ENCODE data around the gene FHIT.
"Not testable (repeated sequence)": the region's sequence is repeated elsewhere in the genome, so short reads cannot be mapped to it uniquely, and the experiment has no call there.

The FHIT gene

DNA sequence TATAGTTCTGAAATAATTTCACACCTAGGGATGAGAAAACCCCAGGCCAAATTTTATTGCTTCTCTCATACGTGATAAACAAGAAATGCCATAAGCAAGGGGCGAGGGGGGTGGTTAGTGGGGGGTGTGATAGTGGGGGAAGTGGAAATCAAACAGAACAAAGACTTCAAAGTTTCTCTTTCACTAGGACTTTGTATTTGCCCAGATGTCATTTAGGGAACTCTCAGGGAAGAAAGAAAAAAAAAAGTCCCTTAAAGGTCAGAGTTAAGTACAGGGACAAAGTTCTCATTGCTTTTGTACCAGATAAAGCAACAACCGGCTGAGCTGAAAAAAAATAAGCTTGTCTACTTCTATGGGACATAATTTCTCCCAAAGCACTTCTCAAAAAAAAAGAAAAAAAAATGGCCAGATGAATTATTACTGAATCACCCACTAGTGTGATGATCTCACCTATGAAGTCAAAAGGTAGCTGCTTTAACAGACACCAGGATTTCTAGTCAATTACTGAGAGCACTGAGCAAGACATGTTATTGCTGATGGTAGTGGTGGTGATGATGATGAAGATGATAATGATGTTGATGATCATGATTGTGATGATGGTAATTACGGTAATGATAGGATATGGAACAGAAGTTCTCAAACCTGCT is 56.2 kb downstream of the FHIT start:
- Mint-ChIP-seq H3K36me3 (ENCODE audit: low read depth) (no peaks in the 10 kb centered on the region), H3K27me3 (ENCODE audit: low read depth) (no peaks in the 10 kb centered on the region), H3K27ac (peak overlapping the region in 1 of 3 experiments; percentile 52), H3K4me3 (no peak overlapping the region), H3K4me1 (peaks cover 1% of the 10 kb centered on the region), H3K9me3 (no peaks in the 10 kb centered on the region)
- no peak for TF ChIP-seq CTCF (IDR thresholded peaks at IDR 0.05; ENCODE audit: unreplicated experiment in 3 of 3)

DNA sequence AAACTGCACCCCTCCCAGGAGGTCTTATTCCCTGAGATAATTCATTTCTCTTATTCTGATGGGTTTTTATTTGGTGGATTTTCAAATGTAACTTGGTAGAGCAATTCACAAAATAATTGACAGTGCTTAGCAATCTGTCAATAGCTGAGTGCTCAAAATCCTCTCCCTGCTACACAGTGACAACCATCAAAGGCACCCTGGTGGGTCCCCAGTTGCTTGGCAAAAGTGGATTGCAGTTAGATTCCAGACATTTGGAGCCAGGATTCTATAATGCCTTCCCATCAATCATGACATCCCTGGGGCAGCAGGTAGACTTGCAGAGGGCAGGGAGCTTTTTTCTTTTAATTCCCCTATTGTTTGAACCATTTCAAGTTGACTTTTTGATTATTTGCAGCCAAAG is 59.0 kb downstream of the FHIT start:
- Mint-ChIP-seq H3K27ac (no peak overlapping the region), H3K36me3 (ENCODE audit: low read depth) (no peaks in the 10 kb centered on the region), H3K27me3 (ENCODE audit: low read depth) (no peaks in the 10 kb centered on the region), H3K4me3 (no peak overlapping the region), H3K4me1 (no peaks in the 10 kb centered on the region), H3K9me3 (peaks cover 7% of the 10 kb centered on the region)
- TF ChIP-seq CTCF (IDR thresholded peaks at IDR 0.05; ENCODE audit: unreplicated experiment in 3 of 3) = no peak

DNA sequence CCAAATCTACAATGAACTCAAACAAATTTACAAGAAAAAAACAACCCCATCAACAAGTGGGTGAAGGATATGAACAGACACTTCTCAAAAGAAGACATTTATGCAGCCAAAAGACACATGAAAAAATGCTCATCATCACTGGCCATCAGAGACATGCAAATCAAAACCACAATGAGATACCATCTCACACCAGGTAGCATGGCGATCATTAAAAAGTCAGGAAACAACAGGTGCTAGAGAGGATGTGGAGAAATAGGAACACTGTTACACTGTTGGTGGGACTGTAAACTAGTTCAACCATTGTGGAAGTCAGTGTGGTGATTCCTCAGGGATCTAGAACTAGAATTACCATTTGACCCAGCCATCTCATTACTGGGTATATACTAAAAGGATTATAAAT is 61.0 kb downstream of the FHIT start:
- not testable (repeated sequence) for H3K9me3 Mint-ChIP-seq; H3K27ac Mint-ChIP-seq; H3K4me3 Mint-ChIP-seq; H3K4me1 Mint-ChIP-seq; H3K36me3 Mint-ChIP-seq (ENCODE audit: low read depth); H3K27me3 Mint-ChIP-seq (ENCODE audit: low read depth)

DNA sequence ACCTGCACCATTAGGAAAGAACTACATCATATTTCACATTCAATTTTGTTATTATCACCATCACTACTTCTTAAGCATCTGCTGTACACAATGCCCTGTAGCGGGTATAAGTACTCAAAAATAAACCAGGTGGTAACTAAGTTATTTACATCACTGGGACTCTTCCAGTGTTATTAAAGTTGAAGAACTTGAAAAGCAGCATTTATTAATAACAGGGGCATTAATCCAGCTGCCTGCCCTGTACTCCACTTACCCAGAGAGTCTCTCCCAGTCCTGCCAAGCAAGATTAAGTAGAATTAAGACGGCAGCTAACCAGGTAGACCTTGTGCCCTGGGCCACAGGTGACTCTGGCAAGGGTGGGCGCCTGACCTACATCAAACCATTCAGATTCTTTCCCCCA is 65.2 kb downstream of the FHIT start:
- no peak overlapping the region for H3K27ac Mint-ChIP-seq
- no peaks in the 10 kb centered on the region for H3K36me3 Mint-ChIP-seq (ENCODE audit: low read depth)
- no peaks in the 10 kb centered on the region for H3K27me3 Mint-ChIP-seq (ENCODE audit: low read depth)
- H3K9me3 Mint-ChIP-seq = peaks cover 7% of the 10 kb centered on the region
- TF ChIP-seq CTCF (IDR thresholded peaks at IDR 0.05; ENCODE audit: unreplicated experiment in 3 of 3) = no peak
- H3K4me1 Mint-ChIP-seq = peaks cover 12% of the 10 kb centered on the region
- no peak overlapping the region for H3K4me3 Mint-ChIP-seq

DNA sequence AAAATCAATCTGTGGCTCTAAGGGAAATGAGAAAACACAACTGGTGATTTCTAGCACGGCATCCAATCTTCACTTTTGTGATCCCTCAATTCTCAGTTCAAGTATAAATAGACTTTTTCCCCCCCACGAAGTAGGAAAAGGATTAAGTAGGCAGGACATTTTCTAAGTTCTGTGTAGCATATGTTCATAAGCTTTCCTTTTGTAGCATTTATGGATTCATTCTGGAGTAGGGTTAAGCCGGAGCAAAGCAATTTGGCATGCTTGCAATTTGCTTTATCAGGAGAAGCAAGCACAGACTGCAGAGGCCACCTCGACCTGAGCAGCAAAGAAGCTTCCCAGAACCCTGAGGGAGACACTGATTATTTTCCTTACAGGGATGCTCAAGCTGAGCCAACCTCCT is 66.3 kb downstream of the FHIT start:
- Mint-ChIP-seq H3K4me1 (peaks cover 12% of the 10 kb centered on the region), H3K4me3 (no peak overlapping the region), H3K36me3 (ENCODE audit: low read depth) (no peaks in the 10 kb centered on the region), H3K27ac (peak overlapping the region in 2 of 3 experiments; percentile 18 to 56), H3K9me3 (peaks cover 7% of the 10 kb centered on the region), H3K27me3 (ENCODE audit: low read depth) (no peaks in the 10 kb centered on the region)
- TF ChIP-seq CTCF (IDR thresholded peaks at IDR 0.05; ENCODE audit: unreplicated experiment in 3 of 3) = no peak

- Mint-ChIP-seq H3K36me3 (ENCODE audit: low read depth) (no peaks in the 10 kb centered on the region), H3K9me3 (peaks cover 1% of the 10 kb centered on the region), H3K27me3 (ENCODE audit: low read depth) (no peaks in the 10 kb centered on the region), H3K4me3 (no peak overlapping the region), H3K4me1 (peaks cover 12% of the 10 kb centered on the region), H3K27ac (no peak overlapping the region)
- TF ChIP-seq CTCF (IDR thresholded peaks at IDR 0.05; ENCODE audit: unreplicated experiment in 3 of 3) = no peak
These were observed 68.6 kb downstream of the FHIT start for GRCh38 chr3:61182662-61183061.

All from nephron (organoid).